A673 (cell line): ENCODE measurements around the gene C17orf67.

Source experiments
- CTCF ChIP-seq: fragments of 300-800, 200-600 bp; sonication (generic); conservative IDR thresholded peaks from 2 replicates; pipeline ENCODE4 v1.5.1; 2017; ENCODE audit warnings: low read depth, mild to moderate bottlenecking, antibody characterized with exemption, low read length, moderate library complexity, mixed read lengths
- EZH2 ChIP-seq: fragments of 200-600 bp; sonication (generic); IDR thresholded peaks from 2 replicates; pipeline ENCODE4 v1.6.1; 2017; ENCODE audit warnings: borderline replicate concordance, low read depth, mild to moderate bottlenecking, mixed read lengths, antibody characterized with exemption, low read length; ENCODE audit not compliant: poor library complexity, severe bottlenecking

GRCh38 chr17:56785405-56785804 is 48.3 kb downstream of the C17orf67 start:
- TF ChIP-seq CTCF (no peak), EZH2 (no peak)
